Epithelial cell of esophagus (primary cell): ENCODE data around the gene PHC3.
"Not testable (repeated sequence)": the region's sequence is repeated elsewhere in the genome, so short reads cannot be mapped to it uniquely, and the experiment has no call there.

ENCODE experiments used
- DNase-seq: peaks from one replicate; pipeline ENCODE4 v3.0.0; 2010; ENCODE audit warnings: low read depth
- H3K4me3 ChIP-seq: 2 replicates; pipeline ENCODE4 v1.5.1; 2011; ENCODE audit warnings: mild to moderate bottlenecking, low read length, control low read depth
- CTCF ChIP-seq: IDR thresholded peaks from 2 replicates; pipeline ENCODE4 v1.5.1; 2011; ENCODE audit warnings: low read depth, mild to moderate bottlenecking, low read length, control low read depth, inconsistent platforms; ENCODE audit not compliant: insufficient read depth; ENCODE audit errors: missing control alignments

PHC3 gene

DNA sequence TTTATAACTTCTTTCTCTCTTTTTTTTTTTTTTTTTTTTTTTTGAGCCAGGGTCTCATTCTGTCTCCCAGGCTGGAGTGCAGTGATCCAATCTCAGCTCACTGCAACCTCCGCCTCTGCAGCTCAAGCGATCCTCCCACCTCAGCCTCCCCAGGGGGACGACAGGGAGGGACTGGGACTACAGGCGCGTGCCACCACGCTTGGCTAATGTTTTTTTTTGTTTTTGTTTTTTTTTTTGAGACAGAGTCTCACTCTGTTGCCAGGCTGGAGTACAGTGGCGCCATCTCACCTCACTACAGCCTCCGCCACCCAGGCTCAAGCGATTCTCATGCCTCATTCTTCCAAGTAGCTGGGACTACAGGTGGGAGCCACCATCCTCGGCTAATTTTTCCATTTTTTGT lies 23.0 kb upstream of the PHC3 start:
- H3K4me3 ChIP-seq, result no peak overlapping the region
- no peak for DNase-seq
- TF ChIP-seq CTCF, result no peak

DNA sequence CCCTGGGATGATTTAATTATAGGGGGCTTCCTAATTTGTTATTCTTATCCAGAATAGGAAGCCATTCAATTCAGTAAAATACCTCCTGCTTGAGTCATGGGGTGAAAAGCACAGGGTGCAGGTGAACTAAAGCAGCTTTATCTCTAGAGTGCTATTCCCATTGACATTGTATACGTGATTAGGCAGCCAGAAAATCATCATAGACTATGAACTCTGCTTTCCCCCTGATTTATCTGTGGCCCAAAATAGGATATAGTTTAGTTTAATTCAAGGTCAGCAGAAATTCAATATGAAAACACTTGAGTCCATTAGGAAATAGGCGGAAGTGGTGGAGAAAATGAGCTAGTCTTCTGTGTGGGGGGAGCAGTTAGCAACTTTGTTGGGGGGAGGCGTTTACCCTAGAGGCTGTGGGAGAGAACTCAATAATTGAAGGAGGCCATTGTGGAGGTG lies 22.5 kb upstream of the PHC3 start:
- no peak for TF ChIP-seq CTCF
- DNase-seq, result no peak
- H3K4me3 ChIP-seq, result no peak overlapping the region

- DNase-seq, result no peak
- no peak for TF ChIP-seq CTCF
- H3K4me3 ChIP-seq, result no peak overlapping the region
Observed at GRCh38 chr3:170203457-170203856, 21.9 kb upstream of the PHC3 start.

DNA sequence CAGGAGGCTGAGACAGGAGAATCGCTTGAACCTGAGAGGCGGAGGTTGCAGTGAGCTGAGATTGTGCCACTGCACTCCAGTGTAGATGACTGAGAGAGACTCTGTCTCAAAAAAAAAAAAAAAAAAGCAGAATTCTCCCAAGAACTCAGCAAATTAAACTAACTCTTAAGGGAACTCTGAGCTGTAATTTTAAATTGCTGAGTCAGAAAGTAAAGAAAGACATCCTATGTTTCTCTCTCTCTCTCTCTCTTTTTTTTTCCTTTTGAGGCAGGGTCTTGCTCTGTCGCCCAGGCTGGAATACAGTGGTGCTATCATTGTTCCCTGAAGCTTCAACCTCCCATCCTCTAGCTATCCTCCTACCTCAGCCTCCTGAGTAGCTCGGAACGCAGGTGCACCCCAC lies 20.0 kb upstream of the PHC3 start:
- no peak overlapping the region for H3K4me3 ChIP-seq
- no peak for TF ChIP-seq CTCF
- DNase-seq, result no peak

DNA sequence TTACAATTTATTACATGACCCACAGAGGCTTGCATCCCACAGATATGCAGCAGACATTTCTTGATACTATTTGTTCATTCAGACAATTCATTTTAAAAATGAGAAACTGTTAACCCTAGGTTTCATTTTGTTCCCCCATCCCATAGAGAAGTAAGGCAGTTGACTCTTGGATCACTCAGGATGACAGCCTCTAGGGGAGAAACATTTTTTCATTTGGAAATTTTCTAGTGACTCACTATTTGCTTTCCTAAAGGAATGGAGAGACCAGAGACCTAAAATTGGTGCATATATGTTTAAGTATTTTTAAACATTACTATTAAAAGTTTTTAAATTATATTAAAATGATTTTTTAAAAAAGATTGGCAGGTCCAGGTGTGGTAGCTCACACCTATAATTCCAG lies 19.5 kb upstream of the PHC3 start:
- DNase-seq, result no peak
- no peak for TF ChIP-seq CTCF
- H3K4me3 ChIP-seq, result no peak overlapping the region

GRCh38 chr3:170196833-170197232 lies 15.3 kb upstream of the PHC3 start:
- H3K4me3 ChIP-seq, result no peak overlapping the region
- TF ChIP-seq CTCF, result no peak
- DNase-seq, result peak; percentile 87

GRCh38 chr3:170195759-170196158 lies 14.2 kb upstream of the PHC3 start:
- not testable (repeated sequence) for H3K4me3 ChIP-seq, DNase-seq
